PFSK-1 (cell line): ENCODE results near the gene CD300LD.

Experiments
- FOXP2 ChIP-seq: optimal IDR thresholded peaks from 2 replicates; pipeline ENCODE3; 2011; ENCODE audit warnings: borderline replicate concordance, control low read depth, inconsistent platforms; ENCODE audit not compliant: insufficient read depth; ENCODE audit errors: extremely low read length, extremely low read depth
- POLR2AphosphoS5 ChIP-seq: IDR thresholded peaks from 2 replicates; pipeline ENCODE4 v1.6.1; 2012; ENCODE audit warnings: low read depth, mild to moderate bottlenecking, control low read depth, low read length, moderate library complexity
- REST ChIP-seq, 2 experiments: IDR thresholded peaks; 2 replicates each; pipeline versions ENCODE4 v1.6.1 to v1.8.0; 2011 to 2012; ENCODE audit warnings: low read depth in 2 of 2, low read length in 2 of 2, control low read depth in 1 of 2, inconsistent platforms in 1 of 2, mild to moderate bottlenecking in 1 of 2, moderate library complexity in 1 of 2; ENCODE audit not compliant: insufficient read depth in 1 of 2
- SIN3A ChIP-seq: IDR thresholded peaks from 2 replicates; pipeline ENCODE4 v1.6.1; 2012; ENCODE audit warnings: mild to moderate bottlenecking, low read length, moderate library complexity, borderline replicate concordance; ENCODE audit not compliant: insufficient read depth
- TAF1 ChIP-seq: IDR thresholded peaks from 2 replicates; pipeline ENCODE4 v1.6.1; 2012; ENCODE audit warnings: low read length, control low read depth, borderline replicate concordance; ENCODE audit not compliant: insufficient read depth

- TF ChIP-seq TAF1 (no peak), POLR2AphosphoS5 (no peak), REST (IDR thresholded peaks at IDR 0.05; ENCODE audit: insufficient read depth in 1 of 2, low read depth in 2 of 2, low read length in 2 of 2) (no peak), SIN3A (no peak), FOXP2 (no peak)
Observed at GRCh38 chr17:74595037-74595750, 3.1 kb upstream of the CD300LD start.
